Measurements from ENCODE around the gene IL22RA1.
A peak's percentile ranks its signal among the peaks of the same experiment; 100 is the strongest.

Gene IL22RA1

DNA sequence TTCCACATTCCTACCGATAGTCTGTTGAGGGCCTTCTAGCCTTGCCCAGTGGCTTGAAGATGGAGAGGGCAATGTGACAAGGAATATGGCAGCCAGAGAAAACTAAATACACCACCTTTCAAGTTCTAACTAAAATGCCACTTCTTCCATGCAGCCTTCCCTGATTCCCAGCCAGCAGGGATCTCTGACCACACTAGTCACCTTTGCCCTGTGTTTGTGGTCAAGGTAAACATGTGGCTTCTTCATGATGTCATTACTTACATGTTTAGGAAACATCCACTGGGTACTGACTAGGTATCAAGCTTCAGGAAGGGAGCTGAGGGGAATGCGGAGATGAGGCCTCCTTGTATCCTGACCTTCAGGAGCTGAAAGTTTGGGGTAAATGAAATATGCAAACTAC, 22.6 kb upstream of the IL22RA1 start:
- no peak for DNase-seq (ENCODE audit: low spot score)

DNA sequence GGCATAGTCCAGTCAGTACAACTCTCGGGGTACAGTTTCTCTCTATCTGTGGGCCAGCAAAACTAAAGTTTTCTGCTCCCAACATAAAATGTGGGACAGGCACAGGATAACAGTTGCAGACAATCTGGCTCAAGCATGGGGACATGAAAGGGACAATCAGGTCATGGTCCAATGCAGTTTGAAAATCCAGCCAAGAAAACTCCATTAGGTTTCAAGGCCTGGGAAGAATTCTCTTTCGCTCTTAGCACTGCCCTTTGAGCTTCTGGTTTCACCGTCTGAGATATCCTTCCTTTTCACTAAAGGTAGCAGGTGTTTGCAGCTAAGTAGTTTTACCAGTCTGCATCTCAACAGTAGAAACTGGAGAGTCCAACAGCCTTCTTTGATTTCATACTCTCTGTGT, 21.1 kb upstream of the IL22RA1 start:
- DNase-seq (ENCODE audit: low spot score), result no peak

DNA sequence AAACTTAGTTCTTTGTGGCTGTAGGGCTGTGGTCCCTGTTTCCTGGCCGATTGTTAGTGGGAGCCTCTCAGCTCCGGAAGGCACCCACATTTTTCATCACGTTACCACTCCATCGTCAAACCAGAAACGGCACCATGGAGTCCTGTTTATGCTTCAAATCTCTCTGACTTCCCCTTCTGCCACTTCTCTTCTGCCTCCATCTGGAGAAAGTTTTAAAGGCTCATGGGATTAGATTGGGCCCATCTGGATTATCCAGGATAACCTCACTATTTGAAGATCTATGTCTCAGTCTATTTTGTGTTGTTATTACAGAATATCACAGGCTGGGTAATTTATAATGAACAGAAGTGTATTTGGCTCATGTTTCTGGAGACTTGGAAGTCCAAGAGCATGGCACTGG, 19.3 kb upstream of the IL22RA1 start:
- no peak for DNase-seq (ENCODE audit: low spot score)

DNA sequence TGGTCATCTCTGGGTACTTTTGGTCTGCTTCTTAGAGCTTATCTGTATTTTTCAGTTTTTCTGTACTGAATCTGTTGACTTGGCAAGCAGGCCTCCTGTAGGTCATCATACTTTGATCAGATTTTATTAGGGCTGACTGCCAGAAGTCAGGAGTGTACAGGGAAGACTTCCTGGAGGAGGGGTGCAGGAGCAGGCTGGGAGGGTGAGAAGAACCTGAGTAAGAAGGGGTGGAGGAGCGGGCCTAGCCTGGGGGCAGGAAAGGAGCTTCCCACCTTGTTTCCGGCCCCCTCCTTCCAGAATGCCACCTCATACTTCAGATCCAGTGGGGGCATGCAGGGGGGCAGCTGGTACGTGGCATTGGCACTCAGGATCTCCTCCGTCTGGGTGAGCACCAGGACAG, 18.3 kb upstream of the IL22RA1 start:
- no peak for DNase-seq (ENCODE audit: low spot score)

DNA sequence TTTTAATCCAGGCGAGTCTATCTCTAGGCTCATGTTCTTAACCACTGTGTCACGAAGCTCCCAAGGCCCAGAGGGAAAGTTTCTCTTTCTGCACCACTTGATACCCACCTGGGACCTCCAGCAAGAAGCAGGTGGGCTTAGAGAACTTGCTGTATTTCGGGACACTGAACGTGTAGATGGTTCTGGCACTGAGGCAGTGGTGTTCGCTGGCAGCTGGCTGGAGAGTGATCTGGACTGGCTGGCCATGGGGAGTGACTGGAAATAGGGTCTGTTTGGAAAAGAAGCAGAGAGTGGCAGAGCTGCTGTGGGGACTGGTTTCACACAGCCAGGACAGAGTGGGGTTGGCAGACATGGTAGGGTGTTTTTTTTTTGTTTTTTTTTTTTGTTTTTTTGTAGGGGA, 16.4 kb upstream of the IL22RA1 start:
- no peak for DNase-seq (ENCODE audit: low spot score)

DNA sequence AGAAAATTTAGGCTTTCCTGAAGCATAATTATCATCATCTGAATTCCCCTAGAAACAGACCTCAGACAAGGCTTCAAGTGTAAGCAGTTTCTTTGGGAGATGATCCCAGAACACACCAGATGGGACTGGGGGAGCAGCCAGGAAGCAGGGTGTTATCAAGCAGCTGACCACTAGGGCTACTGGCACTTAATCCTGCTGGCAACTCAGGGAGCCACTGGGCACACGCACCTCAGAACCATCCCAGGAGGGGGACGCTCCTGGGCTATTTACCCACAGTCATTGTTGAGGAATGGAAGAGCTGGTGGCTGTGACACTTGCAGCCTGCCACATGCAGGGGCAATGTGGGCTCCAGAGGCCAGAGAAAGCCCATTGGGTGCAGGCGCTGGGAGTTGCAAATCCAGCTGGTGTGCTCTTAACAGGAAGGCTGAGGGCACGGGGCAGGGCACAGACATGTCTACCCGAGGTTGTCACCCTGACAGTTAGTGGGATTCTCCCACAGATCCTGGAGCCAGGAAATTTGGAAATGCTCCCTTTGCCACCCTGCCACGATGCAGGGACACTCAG, 15.1 kb upstream of the IL22RA1 start:
- DNase-seq (ENCODE audit: low spot score), result no peak

DNA sequence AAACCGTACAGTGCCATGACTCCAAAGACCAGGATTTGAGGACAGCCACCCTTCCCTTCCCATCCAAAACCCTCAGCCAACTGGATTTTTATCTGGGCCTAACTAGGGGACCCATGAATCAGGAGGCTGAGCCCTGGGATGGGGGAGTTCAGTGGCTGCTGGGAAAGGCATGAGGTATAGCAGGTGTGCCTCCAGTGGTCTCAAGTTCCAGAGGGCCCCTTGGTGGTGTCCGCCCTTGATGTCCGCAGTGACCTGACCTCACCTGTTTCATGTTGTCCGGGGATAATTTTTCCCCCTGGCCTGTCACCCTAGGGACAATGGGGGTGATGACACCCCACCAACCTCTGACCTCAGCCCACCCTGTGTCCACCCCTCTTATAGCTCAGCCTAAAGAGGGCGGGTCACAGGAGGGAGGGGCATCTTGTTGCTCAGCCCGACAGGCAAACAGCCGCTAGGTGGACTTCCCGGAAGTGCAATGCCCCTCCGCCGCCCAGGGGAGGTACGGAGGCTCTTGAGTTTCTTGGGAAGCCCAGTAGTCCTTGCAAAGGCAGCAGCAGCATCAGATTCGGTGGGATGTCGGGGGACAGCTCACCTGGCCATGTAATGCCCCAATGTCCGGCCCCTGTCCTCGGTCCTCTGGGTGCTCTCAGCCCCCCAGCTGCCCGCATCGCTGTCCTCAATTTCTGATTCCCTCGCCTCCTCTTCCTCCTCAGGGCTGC, 13.8 kb upstream of the IL22RA1 start:
- no peak for DNase-seq (ENCODE audit: low spot score)

DNA sequence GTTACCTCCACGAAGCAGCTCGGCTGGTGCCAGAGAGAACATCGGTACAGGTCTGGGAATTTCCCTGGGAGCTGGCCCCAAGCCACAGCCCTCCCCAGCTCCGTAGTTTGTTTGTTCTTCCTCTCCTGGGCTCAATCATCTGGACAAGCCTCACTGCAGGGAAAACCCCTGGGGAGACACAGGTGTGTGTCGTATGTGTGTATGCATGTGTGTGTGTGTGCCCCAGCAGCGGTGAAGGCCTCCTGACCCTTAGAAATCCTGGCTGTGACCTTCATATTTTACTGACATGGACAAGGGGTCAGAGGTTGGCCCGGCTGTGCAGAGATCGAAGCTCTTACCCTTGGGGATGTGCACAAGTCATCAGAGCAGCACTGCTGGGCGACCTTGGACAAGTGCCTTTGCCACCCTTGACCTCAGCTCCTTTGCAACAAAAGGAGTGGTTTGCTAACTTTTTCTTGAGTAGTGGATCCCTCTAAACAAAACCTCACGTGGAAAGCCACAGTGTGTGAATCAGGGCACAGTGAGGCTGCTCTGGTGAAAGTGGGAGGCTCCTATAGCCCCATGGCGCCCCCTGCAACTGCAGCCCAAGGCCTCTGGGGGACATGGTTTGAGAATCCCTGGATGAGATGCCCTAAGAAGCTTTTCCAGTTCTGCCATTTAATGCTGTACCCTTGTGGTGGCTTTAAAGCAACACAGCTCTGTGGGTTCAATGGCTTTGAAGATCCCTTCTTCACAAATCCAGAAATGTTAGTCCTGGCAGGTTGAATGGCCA, 12.3 kb upstream of the IL22RA1 start:
- no peak for DNase-seq (ENCODE audit: low spot score)

DNA sequence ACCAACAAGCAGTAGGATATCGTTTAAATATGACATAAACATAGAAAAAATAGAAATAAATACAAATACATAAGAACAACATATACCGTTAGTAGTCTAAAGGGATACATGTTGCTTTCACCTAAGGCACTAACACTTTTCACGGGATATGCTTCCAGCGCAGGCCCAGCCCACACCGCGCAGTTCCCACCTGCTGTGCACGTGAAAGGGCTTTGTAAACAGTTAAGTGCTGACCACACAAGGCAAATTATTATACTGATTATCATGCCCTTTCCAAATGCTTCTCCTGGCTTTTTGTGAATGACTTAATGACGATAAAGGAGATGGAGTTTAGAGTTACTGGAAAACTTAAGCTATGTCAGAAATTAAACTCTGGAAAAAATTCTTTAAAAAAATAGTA, 11.3 kb upstream of the IL22RA1 start:
- DNase-seq (ENCODE audit: low spot score), result no peak

DNA sequence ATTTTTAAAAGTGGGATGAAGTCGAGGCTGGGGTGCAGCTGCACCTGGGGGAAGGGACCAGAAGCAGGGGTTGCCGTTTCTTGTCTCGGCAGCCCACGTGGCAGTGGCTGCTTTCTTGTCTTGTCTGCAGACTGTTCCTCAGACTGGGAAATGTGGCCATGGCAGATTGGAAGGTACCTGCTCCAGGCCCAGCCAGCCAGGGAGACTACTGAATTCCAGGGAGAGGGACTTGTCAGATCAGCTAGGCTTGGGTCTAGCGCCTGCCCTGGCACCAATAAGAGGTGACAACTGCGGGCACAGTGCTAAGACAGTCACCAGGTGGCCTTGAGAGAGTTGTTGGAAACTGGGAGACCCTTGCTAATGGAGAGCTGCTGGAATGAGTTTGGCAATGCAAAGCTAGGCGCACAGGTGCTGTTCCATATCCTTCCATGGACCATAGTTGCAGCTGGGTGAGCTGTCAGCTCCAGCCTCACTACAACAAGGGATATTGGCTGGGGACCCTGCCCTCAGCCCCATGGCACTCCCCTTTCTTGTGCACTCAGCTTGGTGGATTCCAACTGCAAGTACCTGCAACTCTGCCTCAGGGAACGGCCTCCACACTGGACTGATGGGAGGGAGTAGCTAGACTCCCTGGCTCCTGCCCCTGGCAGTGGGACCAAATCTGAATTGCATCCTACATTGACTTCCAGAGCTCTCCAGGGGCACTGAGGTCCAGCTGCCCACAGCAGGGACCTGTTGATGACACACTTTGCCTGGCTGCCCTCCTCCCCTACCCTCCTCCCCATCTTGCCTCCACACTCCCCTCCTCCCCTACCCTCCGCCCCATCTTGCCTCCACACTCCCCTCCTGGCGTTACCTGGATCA, 9.9 kb upstream of the IL22RA1 start:
- DNase-seq (ENCODE audit: low spot score), result no peak

DNA sequence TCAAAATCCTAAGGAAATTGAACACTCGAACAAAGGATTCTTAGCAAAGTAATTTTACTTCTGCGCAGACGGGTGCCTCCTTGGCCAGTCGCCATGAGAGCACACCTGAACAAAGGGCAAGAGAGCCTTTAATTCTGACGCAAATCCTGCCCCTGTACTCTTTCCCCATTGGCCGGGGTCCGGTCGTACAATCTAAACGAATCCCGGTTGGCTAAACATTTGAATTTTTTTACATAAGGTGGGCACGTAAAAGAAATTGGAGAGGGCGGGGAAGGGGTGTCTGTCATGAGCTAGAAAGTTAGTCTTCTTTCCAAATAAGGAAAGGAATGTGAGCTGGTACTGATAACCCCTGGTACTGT, 8.2 kb upstream of the IL22RA1 start:
- DNase-seq (ENCODE audit: low spot score), result no peak

DNA sequence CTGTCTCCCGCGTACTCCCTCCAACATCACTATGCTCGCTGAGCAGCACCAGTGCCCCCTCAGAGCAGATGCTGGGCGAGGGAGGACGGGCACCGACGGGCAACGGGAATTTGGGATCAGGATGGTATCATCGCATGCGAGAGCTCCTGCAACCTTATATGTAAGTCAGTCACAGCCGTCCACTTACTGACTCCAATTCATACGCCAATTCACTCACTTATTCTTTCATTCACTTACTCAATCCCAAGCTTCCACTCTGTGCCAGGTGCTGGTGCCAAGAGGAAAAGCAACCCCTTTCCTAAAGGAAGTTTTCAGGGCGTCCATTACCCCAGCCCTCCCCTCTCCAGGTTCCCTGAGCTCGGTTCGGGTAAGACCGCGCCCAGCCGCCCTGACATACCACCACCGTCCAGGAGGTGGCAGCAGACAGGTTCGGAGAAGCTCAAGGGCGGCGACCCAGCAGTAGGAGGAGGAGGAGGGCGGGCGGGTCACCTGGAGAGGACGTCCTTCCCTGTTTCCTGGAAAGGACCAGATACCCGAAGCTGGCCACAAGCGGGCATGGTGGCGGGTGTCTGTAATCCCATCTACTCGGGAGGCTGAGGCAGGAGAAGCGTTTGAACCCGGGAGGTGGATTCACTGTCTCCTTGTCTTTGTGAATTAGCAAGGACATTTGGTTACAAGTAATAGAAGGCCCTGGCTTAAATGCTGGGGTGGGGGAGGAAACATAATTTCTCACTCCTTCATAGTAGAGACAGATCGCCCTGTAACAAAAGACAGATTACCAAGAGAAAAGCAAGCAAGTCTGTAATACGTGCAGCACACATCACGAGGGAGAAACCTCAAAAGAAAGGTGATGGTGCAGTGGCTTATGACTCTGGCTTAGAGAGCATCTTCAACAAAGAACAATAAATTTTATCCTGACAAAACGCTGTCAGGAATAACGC, 7.6 kb upstream of the IL22RA1 start:
- DNase-seq (ENCODE audit: low spot score), result peak; percentile 56

DNA sequence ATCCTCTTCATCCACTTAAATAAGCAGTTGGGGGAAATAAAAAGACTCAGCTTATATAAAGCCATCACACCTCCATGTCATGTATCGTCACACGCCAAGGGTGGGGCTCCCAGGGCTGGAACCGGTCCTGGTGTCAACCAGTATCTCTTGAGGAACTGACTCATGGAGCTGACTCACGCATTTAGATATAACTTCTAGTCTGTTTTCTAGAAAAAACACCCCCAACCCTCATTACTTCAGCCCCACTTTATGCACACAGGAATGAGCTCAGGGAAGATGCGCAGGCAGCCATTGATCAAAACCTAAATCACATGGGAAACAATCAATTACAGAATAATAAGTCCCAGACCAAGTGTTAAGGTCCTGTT, 6.9 kb upstream of the IL22RA1 start:
- peak; percentile 37 for DNase-seq (ENCODE audit: low spot score)

DNA sequence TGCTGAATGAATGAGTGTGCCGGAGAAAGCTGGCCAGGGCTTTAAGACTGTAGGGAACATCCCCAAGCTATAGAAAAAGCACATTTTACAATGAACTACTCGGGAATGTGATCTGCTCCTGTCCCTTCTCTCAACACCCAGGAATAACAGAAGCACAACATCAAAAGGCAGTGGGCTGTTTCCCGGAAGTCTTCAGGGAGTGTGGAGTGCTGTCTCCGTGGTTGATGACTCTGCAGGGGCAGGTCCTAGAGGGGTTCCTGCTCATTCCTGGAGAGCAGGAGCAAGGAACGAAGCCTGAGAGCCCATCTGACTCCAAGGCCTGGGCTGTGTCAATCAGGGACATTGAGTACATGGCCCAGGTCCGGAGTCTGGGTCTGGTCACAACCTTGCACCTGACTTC, 4.9 kb upstream of the IL22RA1 start:
- no peak for DNase-seq (ENCODE audit: low spot score)

DNA sequence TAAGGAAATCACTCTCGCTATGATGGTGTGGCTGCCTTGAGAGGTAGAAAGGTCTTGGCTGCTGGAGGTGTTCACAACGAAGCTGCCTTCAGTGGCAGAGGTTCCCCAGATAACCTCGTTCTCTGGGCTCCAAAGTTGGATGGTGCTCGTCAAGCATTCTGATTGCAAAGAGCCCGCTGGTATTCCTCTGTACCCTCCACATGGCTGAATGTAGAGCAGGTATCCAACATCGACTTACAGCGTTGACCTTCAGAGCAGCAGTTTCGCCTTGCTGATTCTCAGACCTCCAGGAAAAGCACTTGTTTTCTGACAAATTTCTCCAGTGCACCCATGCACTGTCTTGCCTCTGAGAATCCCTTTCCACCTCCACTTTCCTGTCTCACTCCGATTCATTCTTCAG, 4.3 kb upstream of the IL22RA1 start:
- DNase-seq (ENCODE audit: low spot score), result no peak

DNA sequence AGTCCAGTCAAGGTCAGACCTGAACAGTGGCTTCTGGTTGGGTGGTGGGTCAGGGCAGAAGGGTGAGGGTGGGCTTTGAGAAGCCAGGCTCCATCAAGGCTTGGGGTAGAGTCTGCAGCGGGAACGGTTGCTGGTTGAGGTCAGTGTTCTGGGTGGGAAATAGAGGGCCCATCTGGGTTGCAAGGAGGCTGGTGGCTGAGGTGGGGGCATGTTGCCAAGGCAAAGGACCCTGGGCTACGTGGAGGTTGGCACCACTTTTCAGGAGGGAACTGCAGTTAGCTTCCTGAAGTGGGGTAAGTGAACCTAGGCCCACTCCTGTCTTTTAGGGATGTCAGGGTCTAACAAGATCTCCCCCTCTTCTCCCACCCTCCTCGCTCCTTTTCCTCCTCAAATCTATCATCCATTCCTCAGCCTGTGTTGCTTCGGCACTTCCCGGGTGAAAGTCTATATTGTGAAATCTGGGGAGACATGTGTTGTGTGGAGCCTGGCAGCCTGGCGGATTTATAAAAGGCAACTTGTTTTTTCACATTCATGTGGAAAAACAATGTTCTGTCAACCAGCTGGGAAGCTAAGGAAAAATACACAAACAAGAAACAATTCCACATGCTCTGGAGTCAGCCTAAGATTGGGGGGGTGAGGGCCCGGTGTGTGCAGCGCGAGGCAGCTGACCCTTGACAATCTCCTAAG, 1.5 kb downstream of the IL22RA1 start:
- DNase-seq (ENCODE audit: low spot score), result no peak

DNA sequence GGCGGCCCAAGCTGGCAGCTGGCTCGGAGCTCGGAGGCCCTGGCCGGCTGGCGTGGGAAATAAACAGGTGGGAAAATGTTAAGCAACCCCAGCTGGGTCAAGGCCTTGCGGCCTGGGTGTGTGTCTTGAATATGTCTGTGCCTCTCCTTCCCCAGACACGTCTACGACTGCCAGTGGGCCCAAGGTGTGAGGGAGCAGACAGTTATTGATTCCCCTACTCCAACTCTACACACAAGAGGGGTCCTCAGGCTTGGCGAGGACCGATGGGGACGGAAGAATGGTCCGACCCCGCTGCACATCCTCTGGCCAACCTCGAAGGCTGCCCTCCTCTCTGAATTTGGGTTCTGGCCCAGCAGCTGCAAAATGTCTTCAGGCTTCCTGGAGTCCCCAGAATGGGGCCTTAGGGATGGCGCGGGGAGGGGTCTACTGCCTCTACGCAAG, 2.2 kb downstream of the IL22RA1 start:
- DNase-seq (ENCODE audit: low spot score), result no peak

DNA sequence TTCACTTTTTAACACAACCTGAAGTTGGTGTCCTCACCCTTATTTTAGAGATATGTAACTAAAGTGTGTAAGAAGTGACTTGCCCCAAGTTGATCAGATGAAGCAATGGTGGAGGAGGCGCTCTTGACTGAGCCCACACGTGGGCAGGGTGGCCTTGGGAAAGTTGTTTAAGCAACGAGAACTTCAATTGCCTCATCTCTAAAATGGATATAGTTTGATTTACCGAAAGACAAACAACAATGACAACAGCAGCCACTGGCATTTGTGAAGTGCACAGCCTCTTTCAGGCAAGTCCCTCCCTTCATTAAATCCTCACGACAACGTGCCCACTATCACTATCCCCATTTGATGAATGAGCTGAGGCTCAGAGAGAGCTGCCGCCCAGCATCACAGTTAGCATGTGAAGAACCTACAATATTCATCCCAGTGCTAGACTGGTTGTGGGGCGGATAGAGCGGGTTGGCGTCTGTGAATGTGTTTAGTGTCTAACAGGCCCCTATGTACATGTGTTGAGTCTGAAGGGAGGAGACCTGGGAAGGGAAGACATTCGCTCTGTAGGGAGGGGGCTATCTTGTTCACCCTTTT, 3.0 kb downstream of the IL22RA1 start:
- no peak for DNase-seq (ENCODE audit: low spot score)

DNA sequence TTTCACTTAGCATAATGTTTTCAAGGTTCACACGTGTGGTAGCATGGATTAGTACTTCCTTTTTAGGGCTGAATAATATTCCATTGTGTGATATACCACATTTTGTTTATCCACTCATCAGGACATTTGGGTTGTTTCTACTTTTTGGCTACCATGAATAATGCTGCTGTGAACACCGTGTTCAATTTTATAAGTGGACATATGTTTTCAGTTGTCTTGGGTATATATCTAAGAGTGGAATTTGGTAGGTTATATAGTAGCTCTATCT, 3.8 kb downstream of the IL22RA1 start:
- DNase-seq (ENCODE audit: low spot score), result no peak

DNA sequence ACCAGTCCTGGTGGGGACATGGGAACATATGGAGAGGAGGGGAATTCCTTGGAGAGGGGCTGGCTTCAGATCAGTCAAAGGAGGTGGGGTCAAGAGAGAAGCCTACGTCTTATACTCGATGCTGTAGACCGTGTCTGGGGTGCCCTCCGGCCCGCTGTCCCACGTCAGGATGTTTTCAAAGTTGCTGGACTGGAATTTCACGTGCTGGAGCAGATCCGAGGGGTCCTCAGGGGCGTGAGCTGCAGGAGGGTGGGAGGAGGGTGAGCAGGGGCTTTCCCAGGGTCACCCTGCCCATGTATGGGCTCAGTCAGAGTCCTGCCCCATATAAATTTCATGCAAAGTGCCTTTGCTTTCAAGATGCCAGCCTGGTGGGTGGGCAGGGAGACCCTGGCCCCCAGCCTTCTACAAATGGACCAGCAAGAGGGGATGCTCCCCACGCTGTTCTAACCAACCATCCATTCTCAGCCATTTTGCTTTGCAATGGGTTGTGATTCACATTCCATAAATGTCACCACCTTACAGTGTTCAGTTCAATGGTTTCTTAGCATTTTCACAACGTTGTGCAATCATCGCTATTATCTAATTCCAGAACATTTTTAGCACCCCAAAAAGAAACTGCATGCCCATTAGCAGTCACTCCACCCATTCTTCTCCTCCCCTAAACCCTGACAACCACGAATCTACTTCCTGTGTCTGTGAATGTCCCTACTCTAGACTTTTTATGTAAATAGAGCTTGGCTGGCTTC, 4.3 kb downstream of the IL22RA1 start:
- DNase-seq (ENCODE audit: low spot score), result no peak
